ENCODE data around the gene MAGEB17.

MAGEB17 gene

DNA sequence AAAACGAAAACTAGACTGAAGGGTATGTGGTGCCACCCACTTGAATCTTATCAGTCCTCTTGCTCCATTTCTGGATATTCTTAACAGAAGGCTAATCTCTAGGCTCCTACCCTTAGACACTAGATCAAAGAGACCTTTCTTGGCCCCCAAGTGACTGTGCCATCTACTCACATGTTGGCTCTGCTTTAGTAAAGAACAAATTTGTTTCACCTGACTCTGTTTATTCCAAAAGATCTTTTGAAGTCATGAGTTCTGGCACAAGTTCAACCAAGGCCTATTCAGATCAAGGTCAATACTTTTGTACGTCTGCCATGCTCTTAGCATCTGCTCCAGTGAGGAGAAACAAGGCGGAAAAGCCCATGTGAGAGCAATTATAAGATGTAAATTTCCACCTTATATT, 37.3 kb downstream of the MAGEB17 start:
- no peak for DNase-seq
- H3K4me3 ChIP-seq (ENCODE audit: low read depth, low read length) = no peak overlapping the region
- H2BK12ac ChIP-seq (ENCODE audit: low read length) = no peak overlapping the region
- H2BK120ac ChIP-seq (ENCODE audit: insufficient read depth, low read length, poor library complexity) = no peak overlapping the region
- H2AK5ac ChIP-seq (ENCODE audit: low read length) = no peak overlapping the region
- WGBS (ENCODE audit: extremely low coverage, insufficient coverage, insufficient read length) = no CpG with 5 or more reads among the region's 3 CpGs
- H4K12ac ChIP-seq (ENCODE audit: low read depth, low read length) = no peak overlapping the region
- H3K4me1 ChIP-seq (ENCODE audit: control insufficient read depth in 1 of 2, insufficient read depth in 2 of 2, low read length in 2 of 2) = no peaks in the 10 kb centered on the region
- H2BK5ac ChIP-seq (ENCODE audit: low read depth, low read length, poor library complexity) = no peak overlapping the region
- H4K8ac ChIP-seq (ENCODE audit: low read depth, low read length) = no peak overlapping the region
- no peak overlapping the region for H3K27ac ChIP-seq (ENCODE audit: low read depth, low read length)
- H3K14ac ChIP-seq (ENCODE audit: low read length) = no peak overlapping the region
- no peak overlapping the region for H2AFZ ChIP-seq (ENCODE audit: insufficient read depth, low read length, poor library complexity)
- no peak overlapping the region for H3K4ac ChIP-seq (ENCODE audit: low read depth, low read length)
- H3K18ac ChIP-seq (ENCODE audit: low read length) = no peak overlapping the region
- no peak overlapping the region for H3K23ac ChIP-seq (ENCODE audit: low read length)
- no peak overlapping the region for H4K91ac ChIP-seq (ENCODE audit: low read depth, low read length)
- no peak overlapping the region for H3K9ac ChIP-seq (ENCODE audit: low read length)
- no peaks in the 10 kb centered on the region for H3K79me1 ChIP-seq (ENCODE audit: low read length)
- H3K4me2 ChIP-seq (ENCODE audit: low read length) = no peak overlapping the region
- H3K79me2 ChIP-seq (ENCODE audit: control insufficient read depth, insufficient read depth, low read length, poor library complexity) = no peaks in the 10 kb centered on the region
- no peaks in the 10 kb centered on the region for H3K36me3 ChIP-seq (ENCODE audit: control insufficient read depth in 1 of 2, insufficient read depth in 2 of 2, low read length in 2 of 2)
- H3K27me3 ChIP-seq (ENCODE audit: insufficient read depth, low read length) = no peaks in the 10 kb centered on the region
- no peaks in the 10 kb centered on the region for H3K9me3 ChIP-seq (ENCODE audit: insufficient read depth, low read depth, low read length)

DNA sequence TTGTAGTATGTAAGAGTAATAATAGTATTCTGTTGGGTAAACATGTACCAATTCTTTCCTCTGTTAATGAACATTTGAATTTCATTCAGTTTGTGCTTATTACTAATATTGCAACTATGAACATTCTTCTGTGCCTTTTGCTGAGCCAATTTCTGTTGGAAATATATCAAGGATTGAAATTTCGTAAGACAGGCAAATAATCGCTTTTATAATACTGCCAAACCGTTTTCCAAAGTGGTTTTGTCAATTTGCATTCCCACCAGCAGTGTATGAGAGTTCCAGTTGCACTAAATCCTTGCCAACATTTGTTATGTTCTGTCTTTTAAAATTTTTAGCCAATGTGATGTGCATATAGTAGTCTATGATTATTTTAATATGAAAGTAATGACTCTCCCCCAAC, 38.6 kb downstream of the MAGEB17 start:
- no peak overlapping the region for H2BK120ac ChIP-seq (ENCODE audit: insufficient read depth, low read length, poor library complexity)
- H3K36me3 ChIP-seq (ENCODE audit: control insufficient read depth in 1 of 2, insufficient read depth in 2 of 2, low read length in 2 of 2) = no peaks in the 10 kb centered on the region
- H4K8ac ChIP-seq (ENCODE audit: low read depth, low read length) = no peak overlapping the region
- H3K27me3 ChIP-seq (ENCODE audit: insufficient read depth, low read length) = no peaks in the 10 kb centered on the region
- no peaks in the 10 kb centered on the region for H3K9me3 ChIP-seq (ENCODE audit: insufficient read depth, low read depth, low read length)
- no peak overlapping the region for H4K12ac ChIP-seq (ENCODE audit: low read depth, low read length)
- no peak overlapping the region for H2BK12ac ChIP-seq (ENCODE audit: low read length)
- no peak overlapping the region for H3K23ac ChIP-seq (ENCODE audit: low read length)
- no peak overlapping the region for H3K4ac ChIP-seq (ENCODE audit: low read depth, low read length)
- H3K4me3 ChIP-seq (ENCODE audit: low read depth, low read length) = no peak overlapping the region
- H3K9ac ChIP-seq (ENCODE audit: low read length) = no peak overlapping the region
- H2AFZ ChIP-seq (ENCODE audit: insufficient read depth, low read length, poor library complexity) = no peak overlapping the region
- H3K4me1 ChIP-seq (ENCODE audit: control insufficient read depth in 1 of 2, insufficient read depth in 2 of 2, low read length in 2 of 2) = no peaks in the 10 kb centered on the region
- no peak overlapping the region for H2AK5ac ChIP-seq (ENCODE audit: low read length)
- no peak for DNase-seq
- no peak overlapping the region for H2BK5ac ChIP-seq (ENCODE audit: low read depth, low read length, poor library complexity)
- no peak overlapping the region for H3K27ac ChIP-seq (ENCODE audit: low read depth, low read length)
- H3K4me2 ChIP-seq (ENCODE audit: low read length) = no peak overlapping the region
- H3K14ac ChIP-seq (ENCODE audit: low read length) = no peak overlapping the region
- no peak overlapping the region for H3K18ac ChIP-seq (ENCODE audit: low read length)
- H3K79me1 ChIP-seq (ENCODE audit: low read length) = no peaks in the 10 kb centered on the region
- no peak overlapping the region for H4K91ac ChIP-seq (ENCODE audit: low read depth, low read length)
- WGBS (ENCODE audit: extremely low coverage, insufficient coverage, insufficient read length) = no CpG with 5 or more reads among the region's 3 CpGs
- H3K79me2 ChIP-seq (ENCODE audit: control insufficient read depth, insufficient read depth, low read length, poor library complexity) = no peaks in the 10 kb centered on the region

DNA sequence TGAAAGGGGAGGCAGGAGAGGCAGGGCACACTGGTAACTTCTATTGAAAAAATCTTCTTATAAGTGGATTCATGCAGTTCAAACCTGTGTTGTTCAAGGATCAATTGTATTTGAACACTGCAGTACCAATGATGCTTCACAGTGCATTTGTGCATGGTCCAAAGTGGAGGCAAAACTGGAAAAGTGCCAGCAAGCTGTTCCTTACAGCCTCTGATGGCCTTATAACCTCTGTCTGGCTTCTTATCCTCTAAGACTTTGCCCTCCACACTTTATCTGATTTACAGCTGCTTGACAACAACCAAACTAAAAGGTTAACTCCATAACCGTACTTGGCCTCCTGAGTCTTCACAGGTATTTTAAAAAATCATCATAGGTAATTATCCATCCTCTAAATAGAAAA, 40.4 kb downstream of the MAGEB17 start:
- no peak overlapping the region for H2AK5ac ChIP-seq (ENCODE audit: low read length)
- no peak overlapping the region for H4K91ac ChIP-seq (ENCODE audit: low read depth, low read length)
- no peak overlapping the region for H2BK5ac ChIP-seq (ENCODE audit: low read depth, low read length, poor library complexity)
- no CpG with 5 or more reads among the region's 1 CpG for WGBS (ENCODE audit: extremely low coverage, insufficient coverage, insufficient read length)
- no peaks in the 10 kb centered on the region for H3K9me3 ChIP-seq (ENCODE audit: insufficient read depth, low read depth, low read length)
- no peak overlapping the region for H4K12ac ChIP-seq (ENCODE audit: low read depth, low read length)
- H3K23ac ChIP-seq (ENCODE audit: low read length) = no peak overlapping the region
- H3K9ac ChIP-seq (ENCODE audit: low read length) = no peak overlapping the region
- H3K4me3 ChIP-seq (ENCODE audit: low read depth, low read length) = no peak overlapping the region
- no peaks in the 10 kb centered on the region for H3K4me1 ChIP-seq (ENCODE audit: control insufficient read depth in 1 of 2, insufficient read depth in 2 of 2, low read length in 2 of 2)
- no peak overlapping the region for H2BK120ac ChIP-seq (ENCODE audit: insufficient read depth, low read length, poor library complexity)
- no peak for DNase-seq
- H3K18ac ChIP-seq (ENCODE audit: low read length) = no peak overlapping the region
- no peak overlapping the region for H3K27ac ChIP-seq (ENCODE audit: low read depth, low read length)
- no peaks in the 10 kb centered on the region for H3K79me1 ChIP-seq (ENCODE audit: low read length)
- no peak overlapping the region for H4K8ac ChIP-seq (ENCODE audit: low read depth, low read length)
- H3K4ac ChIP-seq (ENCODE audit: low read depth, low read length) = no peak overlapping the region
- H3K36me3 ChIP-seq (ENCODE audit: control insufficient read depth in 1 of 2, insufficient read depth in 2 of 2, low read length in 2 of 2) = no peaks in the 10 kb centered on the region
- H3K4me2 ChIP-seq (ENCODE audit: low read length) = no peak overlapping the region
- no peaks in the 10 kb centered on the region for H3K79me2 ChIP-seq (ENCODE audit: control insufficient read depth, insufficient read depth, low read length, poor library complexity)
- H2BK12ac ChIP-seq (ENCODE audit: low read length) = no peak overlapping the region
- H2AFZ ChIP-seq (ENCODE audit: insufficient read depth, low read length, poor library complexity) = no peak overlapping the region
- H3K14ac ChIP-seq (ENCODE audit: low read length) = no peak overlapping the region
- H3K27me3 ChIP-seq (ENCODE audit: insufficient read depth, low read length) = no peaks in the 10 kb centered on the region

- Histone ChIP-seq H3K27me3 (ENCODE audit: insufficient read depth, low read length) (no peaks in the 10 kb centered on the region), H3K9ac (ENCODE audit: low read length) (no peak overlapping the region), H4K8ac (ENCODE audit: low read depth, low read length) (no peak overlapping the region), H2BK120ac (ENCODE audit: insufficient read depth, low read length, poor library complexity) (no peak overlapping the region), H2AK5ac (ENCODE audit: low read length) (no peak overlapping the region), H3K4me3 (ENCODE audit: low read depth, low read length) (no peak overlapping the region), H3K23ac (ENCODE audit: low read length) (no peak overlapping the region), H3K36me3 (ENCODE audit: control insufficient read depth in 1 of 2, insufficient read depth in 2 of 2, low read length in 2 of 2) (no peaks in the 10 kb centered on the region), H2AFZ (ENCODE audit: insufficient read depth, low read length, poor library complexity) (no peak overlapping the region), H3K4ac (ENCODE audit: low read depth, low read length) (no peak overlapping the region), H3K18ac (ENCODE audit: low read length) (no peak overlapping the region), H3K79me1 (ENCODE audit: low read length) (no peaks in the 10 kb centered on the region), H2BK12ac (ENCODE audit: low read length) (no peak overlapping the region), H3K9me3 (ENCODE audit: insufficient read depth, low read depth, low read length) (no peaks in the 10 kb centered on the region), H2BK5ac (ENCODE audit: low read depth, low read length, poor library complexity) (no peak overlapping the region), H3K27ac (ENCODE audit: low read depth, low read length) (no peak overlapping the region), H4K91ac (ENCODE audit: low read depth, low read length) (no peak overlapping the region), H4K12ac (ENCODE audit: low read depth, low read length) (no peak overlapping the region), H3K79me2 (ENCODE audit: control insufficient read depth, insufficient read depth, low read length, poor library complexity) (no peaks in the 10 kb centered on the region), H3K4me1 (ENCODE audit: control insufficient read depth in 1 of 2, insufficient read depth in 2 of 2, low read length in 2 of 2) (no peaks in the 10 kb centered on the region), H3K4me2 (ENCODE audit: low read length) (no peak overlapping the region), H3K14ac (ENCODE audit: low read length) (no peak overlapping the region)
- no peak for DNase-seq
- no CpG with 5 or more reads among the region's 4 CpGs for whole genome bisulfite sequencing (ENCODE audit: extremely low coverage, insufficient coverage, insufficient read length)
Observed at GRCh38 chrX:16208601-16209000, 41.3 kb downstream of the MAGEB17 start.
